HEK293 (cell line): ENCODE results near the gene DNAJC6.

Experiments
- CTCF ChIA-PET: fragments of 350-600 bp; formaldehyde crosslinking; extraction: SDS; loops from one replicate; lab custom pipeline; 2021; ENCODE audit warnings: antibody characterized with exemption; lab: Yijun Ruan, JAX
- POLR2A ChIA-PET: fragments of 300-600 bp; formaldehyde crosslinking; extraction: SDS; loops from one replicate; lab custom pipeline; 2020; ENCODE audit warnings: antibody characterized with exemption, inconsistent platforms; lab: Yijun Ruan, JAX
- H3K27ac ChIP-seq: fragments of 200-500 bp; sonication (Bioruptor generic); 2 replicates; pipeline ENCODE4 v1.5.1; 2014; ENCODE audit warnings: low read depth, low read length, control low read depth, inconsistent platforms; ENCODE audit errors: extremely low read depth
- H3K36me3 ChIP-seq, 2 experiments: fragments of 200-500 bp in 1 of 2; sonication (Bioruptor generic) in 1 of 2; 1 replicate in 1 of 2; 2 replicates in 1 of 2; pipeline ENCODE4 v1.5.1; 2014 to 2017; ENCODE audit warnings: inconsistent platforms in 2 of 2, low read length in 2 of 2; ENCODE audit not compliant: control insufficient read depth in 2 of 2, insufficient read depth in 1 of 2
- H3K4me1 ChIP-seq: fragments of 200-500 bp; sonication (Bioruptor generic); 2 replicates; pipeline ENCODE4 v1.5.1; 2014; ENCODE audit warnings: mild to moderate bottlenecking, low read length, inconsistent platforms; ENCODE audit not compliant: control insufficient read depth, insufficient read depth
- H3K4me3 ChIP-seq: 2 replicates; pipeline ENCODE4 v1.5.1; 2011; ENCODE audit warnings: low read depth, mild to moderate bottlenecking, control low read depth, low read length, moderate library complexity
- H3K9me3 ChIP-seq: fragments of 200-500 bp; sonication (Bioruptor generic); 2 replicates; pipeline ENCODE4 v1.5.1; 2014; ENCODE audit warnings: low read depth, low read length, inconsistent platforms; ENCODE audit not compliant: control insufficient read depth, insufficient read depth
- GLI4 ChIP-seq: fragments of 450-650 bp; formaldehyde crosslinking; IDR thresholded peaks from 2 replicates; pipeline ENCODE4 v1.5.1; 2016; ENCODE audit warnings: missing biosample characterization, missing genetic modification characterization
- GLIS1 ChIP-seq: fragments of 450-650 bp; formaldehyde crosslinking; IDR thresholded peaks from 2 replicates; pipeline ENCODE4 v1.5.1; 2016; ENCODE audit warnings: missing biosample characterization, missing genetic modification characterization
- KLF9 ChIP-seq: fragments of 450-650 bp; formaldehyde crosslinking; IDR thresholded peaks from 2 replicates; pipeline ENCODE4 v1.5.1; 2016; ENCODE audit warnings: missing biosample characterization, missing genetic modification characterization, low read depth
- PRDM1 ChIP-seq: fragments of 450-650 bp; formaldehyde crosslinking; IDR thresholded peaks from 2 replicates; pipeline ENCODE4; 2016; ENCODE audit warnings: missing biosample characterization, missing genetic modification characterization
- ZBTB20 ChIP-seq: fragments of 450-650 bp; formaldehyde crosslinking; IDR thresholded peaks from 2 replicates; pipeline ENCODE4 v1.5.1; 2016; ENCODE audit warnings: missing biosample characterization, missing genetic modification characterization
- ZBTB21 ChIP-seq: fragments of 450-650 bp; formaldehyde crosslinking; IDR thresholded peaks from 2 replicates; pipeline ENCODE4 v1.5.1; 2017; ENCODE audit warnings: missing biosample characterization, missing genetic modification characterization
- ZBTB8A ChIP-seq: fragments of 450-650 bp; formaldehyde crosslinking; IDR thresholded peaks from 2 replicates; pipeline ENCODE4 v1.5.1; 2016; ENCODE audit warnings: missing biosample characterization, missing genetic modification characterization
- ZEB2 ChIP-seq: fragments of 450-650 bp; formaldehyde crosslinking; IDR thresholded peaks from 2 replicates; pipeline ENCODE4 v1.5.1; 2016; ENCODE audit warnings: missing biosample characterization, missing genetic modification characterization
- ZFHX2 ChIP-seq: fragments of 450-650 bp; formaldehyde crosslinking; conservative IDR thresholded peaks from 2 replicates; pipeline ENCODE4 v1.5.1; 2016; ENCODE audit warnings: missing biosample characterization, missing genetic modification characterization
- ZIC2 ChIP-seq: fragments of 450-650 bp; formaldehyde crosslinking; IDR thresholded peaks from 2 replicates; pipeline ENCODE4 v1.5.1; 2016; ENCODE audit warnings: missing biosample characterization, missing genetic modification characterization
- ZNF19 ChIP-seq: fragments of 450-650 bp; formaldehyde crosslinking; IDR thresholded peaks from 2 replicates; pipeline ENCODE4; 2016; ENCODE audit warnings: missing biosample characterization, missing genetic modification characterization, low read depth
- ZNF2 ChIP-seq: fragments of 450-650 bp; formaldehyde crosslinking; IDR thresholded peaks from 2 replicates; pipeline ENCODE4 v1.5.1; 2016; ENCODE audit warnings: missing biosample characterization, missing genetic modification characterization
- ZNF335 ChIP-seq: fragments of 450-650 bp; formaldehyde crosslinking; conservative IDR thresholded peaks from 2 replicates; pipeline ENCODE4 v1.5.1; 2016; ENCODE audit warnings: missing biosample characterization, missing genetic modification characterization
- ZNF433 ChIP-seq: fragments of 450-650 bp; formaldehyde crosslinking; IDR thresholded peaks from 2 replicates; pipeline ENCODE4 v1.5.1; 2016; ENCODE audit warnings: missing biosample characterization, missing genetic modification characterization, low read depth
- ZNF544 ChIP-seq: fragments of 450-650 bp; formaldehyde crosslinking; IDR thresholded peaks from 2 replicates; pipeline ENCODE4 v1.5.0; 2017; ENCODE audit warnings: missing biosample characterization, missing genetic modification characterization
- ZNF561 ChIP-seq: fragments of 450-650 bp; IDR thresholded peaks from 2 replicates; pipeline ENCODE4 v1.5.1; 2018; ENCODE audit warnings: missing biosample characterization, missing genetic modification characterization, borderline replicate concordance
- ZNF571 ChIP-seq: fragments of 450-650 bp; formaldehyde crosslinking; IDR thresholded peaks from 2 replicates; pipeline ENCODE4 v1.5.0; 2017; ENCODE audit warnings: missing biosample characterization, missing genetic modification characterization
- ZNF610 ChIP-seq: fragments of 450-650 bp; formaldehyde crosslinking; IDR thresholded peaks from 2 replicates; pipeline ENCODE4 v1.5.1; 2016; ENCODE audit warnings: missing biosample characterization, missing genetic modification characterization, borderline replicate concordance
- ZXDB ChIP-seq: fragments of 450-650 bp; formaldehyde crosslinking; IDR thresholded peaks from 2 replicates; pipeline ENCODE4 v1.5.1; 2016; ENCODE audit warnings: missing biosample characterization, missing genetic modification characterization
- TF ChIP-seq, protein P1 (sequence below): fragments of 450-650 bp; formaldehyde crosslinking; IDR thresholded peaks from 2 replicates; pipeline ENCODE4 v1.5.1; 2016; ENCODE audit warnings: missing biosample characterization, missing genetic modification characterization
- TF ChIP-seq, protein P2 (sequence below): fragments of 450-650 bp; formaldehyde crosslinking; optimal IDR thresholded peaks from 2 replicates; pipeline ENCODE3; 2016; ENCODE audit warnings: missing biosample characterization, mild to moderate bottlenecking, missing genetic modification characterization

The DNAJC6 gene

DNA sequence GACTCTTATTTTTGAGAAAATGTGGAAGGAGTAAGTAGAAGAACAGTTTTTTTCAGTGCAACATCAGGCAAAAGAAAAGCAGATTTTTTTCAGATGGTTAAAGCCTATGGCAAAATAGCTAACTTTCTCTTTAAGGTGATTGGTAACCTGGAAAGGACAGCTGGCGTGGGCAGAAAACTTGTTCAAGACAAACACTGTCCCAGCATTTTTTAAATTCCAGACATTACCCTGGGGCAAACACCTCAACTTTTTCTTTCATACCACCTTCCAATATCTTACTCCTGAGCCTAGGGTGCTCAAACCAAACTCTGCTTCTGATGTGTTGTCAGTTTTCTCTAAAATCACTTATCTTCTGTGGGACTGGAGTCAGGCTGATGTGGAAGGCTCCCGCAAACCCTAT is 108.4 kb downstream of the DNAJC6 start:
- Histone ChIP-seq H3K4me1 (no peaks in the 10 kb centered on the region), H3K36me3 (peaks cover 0 to 8% of the 10 kb centered on the region in 2 experiments; a peak in 1 of 3 replicates), H3K27ac (no peak overlapping the region), H3K4me3 (no peak overlapping the region), H3K9me3 (no peaks in the 10 kb centered on the region)
- TF ChIP-seq ZBTB21 (tag by site-specific recombination) = no peak
- 0 out of 2 replicates have a peak, but pooled peaks have one; percentile 18 for TF ChIP-seq PRDM1 (tag by site-specific recombination)
- TF ChIP-seq ZNF571 (tag by site-specific recombination) = no peak
- CTCF ChIA-PET = interaction anchor here (0.7 to 1.9 kb wide), 3 partner anchors 9 to 222 kb away, joined by 3 to 7 read pairs (median 4); no protein-coding TSS in a partner anchor
- POLR2A ChIA-PET = no interaction called here

DNA sequence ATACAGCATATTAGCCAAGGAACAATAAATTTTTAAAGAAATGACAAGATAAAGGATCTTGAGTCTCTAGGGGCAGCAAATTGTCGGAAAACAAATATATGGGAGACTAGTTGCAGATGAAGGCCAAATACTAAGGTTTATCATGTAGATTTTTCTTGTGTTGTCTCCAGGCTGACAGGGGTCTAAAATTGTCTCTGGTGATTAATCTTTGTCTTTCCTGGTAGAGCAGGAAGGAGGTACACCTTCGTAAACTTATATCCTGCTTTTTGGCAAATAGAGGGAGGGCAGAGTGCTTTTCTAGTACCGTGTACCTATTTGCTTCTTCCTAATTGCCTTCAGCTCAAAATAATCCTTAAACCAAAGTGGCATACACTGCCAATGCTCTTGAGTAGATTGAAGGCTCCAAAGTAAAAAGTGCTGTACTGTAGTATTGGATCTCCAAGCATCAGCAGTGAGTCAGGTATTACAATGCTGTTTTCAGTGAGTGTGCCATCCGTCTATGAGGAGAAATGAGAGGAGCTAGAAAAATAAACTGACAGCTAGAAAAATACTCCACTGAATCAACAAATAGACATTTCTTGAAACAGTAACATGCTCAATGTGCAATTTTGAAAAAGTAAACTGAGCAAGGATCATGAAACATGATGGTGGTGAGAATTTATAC is 109.3 kb downstream of the DNAJC6 start:
- H3K4me3 ChIP-seq = no peak overlapping the region
- CTCF ChIA-PET = interaction anchor here (1.2 to 1.9 kb wide), 3 partner anchors 10 to 269 kb away, joined by 3 to 7 read pairs (median 5); no protein-coding TSS in a partner anchor
- no peaks in the 10 kb centered on the region for H3K4me1 ChIP-seq
- POLR2A ChIA-PET = interaction anchor here (0.6 kb wide), 1 partner anchor 8 kb away, joined by 3 read pairs; no protein-coding TSS in a partner anchor
- no peak overlapping the region for H3K27ac ChIP-seq
- TF ChIP-seq ZNF433 (tag by site-specific recombination) = no peak
- H3K36me3 ChIP-seq = peaks cover 0 to 4% of the 10 kb centered on the region in 2 experiments; a peak in 1 of 3 replicates
- no peaks in the 10 kb centered on the region for H3K9me3 ChIP-seq

GRCh38 chr1:65419681-65420589 is 110.6 kb downstream of the DNAJC6 start:
- POLR2A ChIA-PET = interaction anchor here (0.6 to 1.5 kb wide), 15 partner anchors 10 to 1633 kb away, joined by 3 to 9 read pairs (median 4); partner anchors contain the start of gene DNAJC6
- Histone ChIP-seq H3K9me3 (no peaks in the 10 kb centered on the region), H3K4me1 (no peaks in the 10 kb centered on the region), H3K27ac (no peak overlapping the region; the same call in 1 of the 2 replicates), H3K36me3 (no peaks in the 10 kb centered on the region), H3K4me3 (peak overlapping the region; percentile 90)
- CTCF ChIA-PET = interaction anchor here (0.5 to 1.3 kb wide), 5 partner anchors 9 to 972 kb away, joined by 3 to 5 read pairs (median 3); no protein-coding TSS in a partner anchor
- TF ChIP-seq KLF9 = peak; percentile 71
- no peak for TF ChIP-seq ZNF544 (tag by site-specific recombination)
- 0 out of 2 replicates have a peak, but pooled peaks have one; percentile 24 for TF ChIP-seq ZNF610 (tag by site-specific recombination)
- TF ChIP-seq, protein P1, sequence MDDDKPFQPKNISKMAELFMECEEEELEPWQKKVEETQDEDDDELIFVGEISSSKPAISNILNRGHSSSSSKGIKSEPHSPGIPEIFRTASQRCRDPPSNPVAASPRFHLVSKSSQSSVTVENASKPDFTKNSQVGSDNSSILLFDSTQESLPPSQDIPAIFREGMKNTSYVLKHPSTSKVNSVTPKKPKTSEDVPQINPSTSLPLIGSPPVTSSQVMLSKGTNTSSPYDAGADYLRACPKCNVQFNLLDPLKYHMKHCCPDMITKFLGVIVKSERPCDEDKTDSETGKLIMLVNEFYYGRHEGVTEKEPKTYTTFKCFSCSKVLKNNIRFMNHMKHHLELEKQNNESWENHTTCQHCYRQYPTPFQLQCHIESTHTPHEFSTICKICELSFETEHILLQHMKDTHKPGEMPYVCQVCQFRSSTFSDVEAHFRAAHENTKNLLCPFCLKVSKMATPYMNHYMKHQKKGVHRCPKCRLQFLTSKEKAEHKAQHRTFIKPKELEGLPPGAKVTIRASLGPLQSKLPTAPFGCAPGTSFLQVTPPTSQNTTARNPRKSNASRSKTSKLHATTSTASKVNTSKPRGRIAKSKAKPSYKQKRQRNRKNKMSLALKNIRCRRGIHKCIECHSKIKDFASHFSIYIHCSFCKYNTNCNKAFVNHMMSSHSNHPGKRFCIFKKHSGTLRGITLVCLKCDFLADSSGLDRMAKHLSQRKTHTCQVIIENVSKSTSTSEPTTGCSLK (tag by site-specific recombination) = no peak
- TF ChIP-seq GLIS1 = peak; percentile 71
- TF ChIP-seq, protein P2, sequence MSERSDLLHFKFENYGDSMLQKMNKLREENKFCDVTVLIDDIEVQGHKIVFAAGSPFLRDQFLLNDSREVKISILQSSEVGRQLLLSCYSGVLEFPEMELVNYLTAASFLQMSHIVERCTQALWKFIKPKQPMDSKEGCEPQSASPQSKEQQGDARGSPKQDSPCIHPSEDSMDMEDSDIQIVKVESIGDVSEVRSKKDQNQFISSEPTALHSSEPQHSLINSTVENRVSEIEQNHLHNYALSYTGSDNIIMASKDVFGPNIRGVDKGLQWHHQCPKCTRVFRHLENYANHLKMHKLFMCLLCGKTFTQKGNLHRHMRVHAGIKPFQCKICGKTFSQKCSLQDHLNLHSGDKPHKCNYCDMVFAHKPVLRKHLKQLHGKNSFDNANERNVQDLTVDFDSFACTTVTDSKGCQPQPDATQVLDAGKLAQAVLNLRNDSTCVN (tag by site-specific recombination) = peak; percentile 30
- TF ChIP-seq ZBTB8A (tag by site-specific recombination) = peak; percentile 67
- peak; percentile 79 for TF ChIP-seq ZFHX2 (tag by site-specific recombination)
- TF ChIP-seq ZNF2 = peak; percentile 51; the same call in 1 of the 2 replicates
- TF ChIP-seq ZBTB20 = peak; percentile 93
- TF ChIP-seq ZXDB (tag by site-specific recombination) = peak; percentile 35; the same call in 1 of the 2 replicates
- peak; percentile 40; the same call in 1 of the 2 replicates for TF ChIP-seq ZEB2
- TF ChIP-seq ZNF335 (tag by site-specific recombination) = peak; percentile 93
- TF ChIP-seq ZNF561 = peak; percentile 39; the same call in 1 of the 2 replicates
- TF ChIP-seq ZIC2 = peak; percentile 69
- TF ChIP-seq GLI4 (tag by site-specific recombination) = no peak
- no peak for TF ChIP-seq ZNF19 (tag by site-specific recombination)
